Peyer's patch (tissue), 4 donors: ENCODE results near the gene UBE2J2. TPM values are rescaled to one million over a fixed set of nuclear protein-coding genes. Genes with fewer than 3 reads are reported as not detected.

Experiments used
- DNase-seq, 3 donors: peaks; one replicate each; pipeline ENCODE4 v3.0.0-alpha.2; 2017 to 2019
- H3K27ac ChIP-seq, 4 donors: fragments of 200-600 bp; sonication (generic); one replicate each; pipeline ENCODE4 v1.5.1; 2016 to 2019
- H3K27me3 ChIP-seq, 2 donors: fragments of 200-600 bp; sonication (generic); one replicate each; pipeline ENCODE4 v1.5.1; 2019
- H3K36me3 ChIP-seq, 3 donors: fragments of 200-600 bp; sonication (generic); one replicate each; pipeline ENCODE4 v1.5.1; 2016 to 2019
- H3K4me1 ChIP-seq, 4 donors: fragments of 200-600 bp; sonication (generic); one replicate each; pipeline ENCODE4 v1.5.1; 2016 to 2019
- H3K4me3 ChIP-seq, 4 donors: fragments of 200-600 bp; sonication (generic); 1 replicate in 3 of 4; 2 replicates in 1 of 4; pipeline ENCODE4 v1.5.1; 2016 to 2019; ENCODE audit warnings: mild to moderate bottlenecking in 1 of 4
- H3K9me3 ChIP-seq, 4 donors: fragments of 200-600 bp; sonication (generic); one replicate each; pipeline ENCODE4 v1.5.1; 2016 to 2019; ENCODE audit warnings: mild to moderate bottlenecking in 1 of 4
- CTCF ChIP-seq, 6 experiments: fragments of 450-650 bp in 4 of 6; fragments of 200-600 bp in 2 of 6; sonication (generic) in 1 of 6; IDR thresholded peaks; one replicate each; pipeline ENCODE4 v1.5.1; 2017 to 2019; ENCODE audit warnings: antibody characterized with exemption in 6 of 6, mild to moderate bottlenecking in 3 of 6, moderate library complexity in 1 of 6
- POLR2A ChIP-seq, 2 donors: fragments of 450-650 bp; IDR thresholded peaks; one replicate each; pipeline ENCODE4 v1.5.1; 2017; ENCODE audit warnings: antibody characterized with exemption in 2 of 2, mild to moderate bottlenecking in 2 of 2, moderate library complexity in 2 of 2
- total RNA-seq, 4 donors: library from RNA; depleted of rRNA; stranded (reverse); fragments of >200 nt; gene quantifications; one replicate each; pipeline ENCODE4 v1.1.0, GENCODE V29; 2016

UBE2J2 gene
- total RNA-seq, 4 donors from 2014 or later = 25.6 to 64.2 (median 55.3) TPM

- H3K9me3 ChIP-seq = no peaks in the 10 kb centered on the region
- no peak for DNase-seq
- peaks cover 0 to 23% (median 18%) of the 10 kb centered on the region in 4 donors for H3K4me1 ChIP-seq
- H3K4me3 ChIP-seq = no peak overlapping the region
- no peak overlapping the region for H3K27ac ChIP-seq
- no peaks in the 10 kb centered on the region for H3K27me3 ChIP-seq
- peaks cover 0 to 57% (median 0%) of the 10 kb centered on the region in 3 donors for H3K36me3 ChIP-seq
- TF ChIP-seq POLR2A (IDR thresholded peaks at IDR 0.05) = no peak
- no peak for TF ChIP-seq CTCF (IDR thresholded peaks at IDR 0.05)
Measured at GRCh38 chr1:1311107-1312104, 37.8 kb upstream of the UBE2J2 start.

DNA sequence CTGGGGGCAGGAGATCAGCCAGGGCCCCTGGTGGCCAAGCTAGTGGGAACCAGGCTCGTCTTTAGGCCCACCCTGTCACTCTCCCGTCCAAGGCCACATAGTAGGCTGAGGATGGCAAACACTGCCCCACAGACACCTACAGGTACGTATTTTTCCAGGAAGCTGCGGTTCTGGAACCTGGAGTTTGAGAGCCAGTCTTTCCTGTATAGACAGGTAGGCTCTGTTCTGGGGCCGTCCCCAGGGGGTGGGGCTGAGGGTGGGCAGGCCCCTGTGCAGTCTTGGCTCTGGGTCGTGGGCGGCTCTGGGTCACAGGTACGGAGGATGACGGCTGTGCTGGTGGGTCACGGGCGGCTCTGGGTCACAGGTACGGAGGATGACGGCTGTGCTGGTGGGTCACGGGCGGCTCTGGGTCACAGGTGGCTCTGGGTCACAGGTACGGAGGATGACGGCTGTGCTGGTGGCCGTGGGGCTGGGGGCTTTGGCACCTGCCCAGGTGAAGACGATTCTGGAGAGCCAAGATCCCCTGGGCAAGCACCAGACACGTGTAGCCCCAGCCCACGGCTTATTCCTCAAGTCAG lies 36.9 kb upstream of the UBE2J2 start:
- peaks cover 0 to 53% (median 0%) of the 10 kb centered on the region in 3 donors for H3K36me3 ChIP-seq
- DNase-seq = no peak
- peak overlapping the region in 1 of 4 donors; percentile 94 for H3K27ac ChIP-seq
- H3K9me3 ChIP-seq = no peaks in the 10 kb centered on the region
- H3K4me1 ChIP-seq = peaks cover 4 to 31% (median 26%) of the 10 kb centered on the region in 4 donors
- TF ChIP-seq CTCF (IDR thresholded peaks at IDR 0.05) (no peak), POLR2A (IDR thresholded peaks at IDR 0.05) (no peak)
- no peak overlapping the region for H3K4me3 ChIP-seq
- no peaks in the 10 kb centered on the region for H3K27me3 ChIP-seq

- no peaks in the 10 kb centered on the region for H3K9me3 ChIP-seq
- DNase-seq = no peak
- no peaks in the 10 kb centered on the region for H3K27me3 ChIP-seq
- peaks cover 9 to 37% (median 30%) of the 10 kb centered on the region in 4 donors for H3K4me1 ChIP-seq
- peaks cover 0 to 50% (median 0%) of the 10 kb centered on the region in 3 donors for H3K36me3 ChIP-seq
- H3K27ac ChIP-seq = peak overlapping the region in 1 of 4 donors; percentile 94
- no peak for TF ChIP-seq CTCF (IDR thresholded peaks at IDR 0.05)
- no peak for TF ChIP-seq POLR2A (IDR thresholded peaks at IDR 0.05)
- H3K4me3 ChIP-seq = peak overlapping the region in 1 of 4 donors; percentile 96
Measured at GRCh38 chr1:1310109-1310385, 36.4 kb upstream of the UBE2J2 start.

GRCh38 chr1:1309251-1310108 lies 35.8 kb upstream of the UBE2J2 start:
- Histone ChIP-seq H3K27me3 (no peaks in the 10 kb centered on the region), H3K4me1 (peaks cover 12 to 42% (median 35%) of the 10 kb centered on the region in 4 donors), H3K36me3 (peaks cover 0 to 44% (median 0%) of the 10 kb centered on the region in 3 donors), H3K9me3 (no peaks in the 10 kb centered on the region), H3K27ac (peak overlapping the region; percentile 89 to 94 (median 92)), H3K4me3 (peak overlapping the region; percentile 77 to 96 (median 83))
- peak in 2 of 3 donors; percentile 60 to 72 for DNase-seq
- no peak for TF ChIP-seq CTCF (IDR thresholded peaks at IDR 0.05)
- TF ChIP-seq POLR2A (IDR thresholded peaks at IDR 0.05) = no peak

DNA sequence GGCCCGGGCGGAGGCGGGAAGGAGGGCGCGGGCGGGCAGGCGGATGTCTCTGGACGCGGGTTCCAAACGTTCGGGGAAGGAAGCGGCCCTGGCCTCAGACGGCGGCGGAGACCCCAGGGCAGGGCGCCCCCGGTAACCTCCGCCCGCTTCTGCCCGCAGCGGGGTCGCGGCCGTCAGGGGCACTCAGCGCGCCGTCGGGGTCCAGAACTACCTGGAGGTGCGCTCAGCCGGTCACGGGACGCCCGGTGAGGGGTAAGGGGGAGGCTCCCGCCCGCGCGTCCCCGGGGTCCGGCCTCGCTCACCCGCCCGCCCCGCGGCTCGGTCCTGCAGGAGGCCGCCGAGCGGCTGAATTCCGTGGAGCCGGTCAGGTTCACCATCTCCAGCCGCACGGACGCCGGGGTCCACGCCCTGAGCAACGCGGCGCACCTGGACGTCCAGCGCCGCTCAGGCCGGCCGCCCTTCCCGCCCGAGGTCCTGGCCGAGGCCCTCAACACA lies 35.1 kb upstream of the UBE2J2 start:
- Histone ChIP-seq H3K4me1 (peaks cover 12 to 49% (median 38%) of the 10 kb centered on the region in 4 donors), H3K27ac (peak overlapping the region; percentile 89 to 94 (median 92)), H3K4me3 (peak overlapping the region; percentile 77 to 96 (median 83)), H3K9me3 (no peaks in the 10 kb centered on the region), H3K27me3 (no peaks in the 10 kb centered on the region), H3K36me3 (peaks cover 0 to 38% (median 0%) of the 10 kb centered on the region in 3 donors)
- DNase-seq = peak in 1 of 3 donors; percentile 68
- TF ChIP-seq CTCF (IDR thresholded peaks at IDR 0.05) = no peak
- TF ChIP-seq POLR2A (IDR thresholded peaks at IDR 0.05) = no peak
